Prostate gland (tissue), 2 donors: ENCODE data around the gene RTP3.

Source experiments
- POLR2A ChIP-seq: fragments of 450-650 bp; IDR thresholded peaks from one replicate; pipeline ENCODE4 v1.6.1; 2016; ENCODE audit warnings: antibody characterized with exemption, mild to moderate bottlenecking
- TF ChIP-seq, protein P1 (sequence below), 4 experiments: fragments of 200-600 bp in 2 of 4; fragments of 450-650 bp in 2 of 4; sonication (generic) in 2 of 4; IDR thresholded peaks; 1 replicate in 3 of 4; 2 replicates in 1 of 4; pipeline ENCODE4 v1.5.1; 2016 to 2019; ENCODE audit warnings: antibody characterized with exemption in 4 of 4, mild to moderate bottlenecking in 2 of 4, moderate library complexity in 2 of 4

DNA sequence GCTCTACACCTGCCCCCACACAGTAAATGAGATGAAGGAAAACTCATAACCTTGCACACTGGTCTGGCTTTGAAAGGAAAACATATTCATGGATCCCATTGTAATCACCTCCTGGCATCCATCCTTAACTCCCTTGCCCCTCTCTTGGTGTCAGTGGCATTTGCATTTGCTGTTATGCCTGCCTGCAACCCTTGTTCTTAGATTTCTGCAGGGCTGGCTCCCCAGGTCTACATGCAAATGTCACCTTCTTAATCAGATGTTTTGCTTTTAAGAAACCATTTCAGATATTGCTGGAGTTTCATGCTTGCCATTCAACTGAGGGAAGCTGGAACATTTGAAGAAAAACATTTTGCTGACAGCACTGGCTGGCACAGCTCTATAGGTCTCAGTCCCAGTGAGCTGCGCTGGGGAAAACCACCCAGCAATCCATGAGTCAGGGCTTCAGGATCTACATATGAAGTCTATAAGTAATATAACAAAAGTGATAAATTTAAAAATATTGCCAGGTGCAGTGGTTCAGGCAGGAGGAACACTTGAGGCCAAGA lies 49.2 kb downstream of the RTP3 start:
- TF ChIP-seq, protein P1, sequence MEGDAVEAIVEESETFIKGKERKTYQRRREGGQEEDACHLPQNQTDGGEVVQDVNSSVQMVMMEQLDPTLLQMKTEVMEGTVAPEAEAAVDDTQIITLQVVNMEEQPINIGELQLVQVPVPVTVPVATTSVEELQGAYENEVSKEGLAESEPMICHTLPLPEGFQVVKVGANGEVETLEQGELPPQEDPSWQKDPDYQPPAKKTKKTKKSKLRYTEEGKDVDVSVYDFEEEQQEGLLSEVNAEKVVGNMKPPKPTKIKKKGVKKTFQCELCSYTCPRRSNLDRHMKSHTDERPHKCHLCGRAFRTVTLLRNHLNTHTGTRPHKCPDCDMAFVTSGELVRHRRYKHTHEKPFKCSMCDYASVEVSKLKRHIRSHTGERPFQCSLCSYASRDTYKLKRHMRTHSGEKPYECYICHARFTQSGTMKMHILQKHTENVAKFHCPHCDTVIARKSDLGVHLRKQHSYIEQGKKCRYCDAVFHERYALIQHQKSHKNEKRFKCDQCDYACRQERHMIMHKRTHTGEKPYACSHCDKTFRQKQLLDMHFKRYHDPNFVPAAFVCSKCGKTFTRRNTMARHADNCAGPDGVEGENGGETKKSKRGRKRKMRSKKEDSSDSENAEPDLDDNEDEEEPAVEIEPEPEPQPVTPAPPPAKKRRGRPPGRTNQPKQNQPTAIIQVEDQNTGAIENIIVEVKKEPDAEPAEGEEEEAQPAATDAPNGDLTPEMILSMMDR (IDR thresholded peaks at IDR 0.05) = no peak
- no peak for TF ChIP-seq POLR2A
